NCI-H748 (cell line): ENCODE data around the gene MACROD2.

Source experiments
- DNase-seq: peaks from one replicate; lab custom pipeline; 2025; ENCODE audit not compliant: unreplicated experiment; lab: John Stamatoyannopoulos, UW

The MACROD2 gene

DNA sequence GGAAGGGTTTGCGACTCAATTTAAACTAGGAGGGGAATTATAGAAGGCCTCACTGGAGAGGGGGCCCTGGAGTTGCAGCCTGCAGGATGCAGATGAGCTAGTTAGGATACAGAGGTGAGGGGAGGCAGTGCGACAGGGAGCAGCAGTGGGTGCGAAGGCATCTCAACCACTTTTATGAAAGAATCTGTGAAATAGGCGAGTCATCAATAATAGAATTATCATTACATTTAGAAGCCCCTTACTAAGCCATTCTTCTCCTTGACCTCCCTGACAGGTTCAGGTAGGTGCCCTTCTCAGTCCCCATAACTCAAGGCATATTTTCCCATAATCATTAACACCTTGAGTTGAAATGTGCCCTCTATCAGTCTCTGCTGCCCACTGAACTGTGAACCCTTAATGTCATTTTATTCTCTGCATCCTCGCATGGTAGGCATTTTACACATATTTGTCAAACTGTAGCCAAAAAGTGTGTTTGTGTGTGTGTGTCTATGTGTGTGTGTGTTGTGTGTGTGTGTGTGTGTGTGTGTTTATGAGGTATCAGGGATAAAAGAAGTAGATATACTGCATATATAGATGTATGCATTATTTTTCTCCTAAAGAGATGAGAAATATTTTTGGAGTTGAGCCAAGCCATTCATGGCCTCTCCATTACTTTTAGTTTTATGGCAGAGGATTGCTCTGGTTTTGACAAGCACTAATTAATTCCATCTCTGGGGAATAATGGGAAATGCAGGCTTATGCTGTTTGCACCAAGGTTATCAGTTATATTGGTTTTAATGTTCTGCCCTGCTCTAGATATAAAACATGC lies 1679.1 kb downstream of the MACROD2 start:
- DNase-seq: no peak

GRCh38 chr20:15675061-15675514 lies 1679.8 kb downstream of the MACROD2 start:
- DNase-seq: no peak

DNA sequence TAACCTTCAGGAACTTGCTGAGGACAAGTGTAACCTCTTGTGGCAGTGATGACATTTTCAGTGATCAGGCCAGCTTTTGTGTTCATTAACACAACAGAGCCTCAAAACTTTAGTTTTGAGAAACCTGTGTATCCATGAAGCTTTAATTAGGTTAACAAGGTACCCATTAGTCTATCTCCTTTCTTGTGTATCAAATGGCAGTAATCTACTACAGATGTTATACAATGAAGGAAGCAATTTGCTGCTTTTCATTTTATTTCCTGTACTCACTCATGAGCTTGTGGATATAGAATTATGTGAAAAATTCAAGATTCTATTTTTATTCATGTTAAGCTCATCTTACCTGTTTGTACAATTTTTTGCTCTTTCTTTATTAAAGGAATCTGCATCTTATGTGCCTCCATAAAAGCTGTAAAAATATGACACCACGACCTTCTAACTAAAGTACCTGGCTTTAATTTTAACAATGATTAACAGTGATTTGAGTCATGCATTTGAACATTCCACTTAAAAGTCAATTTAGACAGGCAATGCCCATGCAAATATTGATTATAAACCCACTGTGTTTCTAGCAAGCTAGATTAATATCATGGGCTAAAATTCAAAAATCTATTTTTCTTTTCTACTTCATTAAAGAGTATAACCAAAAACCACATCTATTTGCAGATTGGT lies 1680.6 kb downstream of the MACROD2 start:
- no peak for DNase-seq

GRCh38 chr20:15676815-15677214 lies 1681.5 kb downstream of the MACROD2 start:
- DNase-seq: no peak

- no peak for DNase-seq
Measured at GRCh38 chr20:15682690-15683089, 1687.4 kb downstream of the MACROD2 start.

DNA sequence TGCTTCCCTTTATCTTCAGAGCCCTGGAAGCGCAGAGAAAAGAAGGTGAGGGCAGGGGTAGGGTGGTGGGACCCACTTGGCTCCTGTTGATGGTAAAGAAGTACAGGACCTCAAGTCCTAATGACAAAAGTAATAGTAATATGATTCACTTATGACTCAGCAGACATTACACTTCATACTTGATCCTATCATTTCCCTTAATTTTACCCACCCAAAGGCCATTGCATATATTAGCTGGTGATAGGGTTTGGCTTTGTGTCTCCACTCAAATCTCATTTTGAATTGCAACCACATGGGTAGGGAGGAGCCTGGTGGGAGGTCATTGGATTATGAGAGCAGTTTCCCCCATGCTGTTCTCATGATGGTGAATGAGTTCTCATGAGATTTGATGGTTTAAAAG lies 1697.3 kb downstream of the MACROD2 start:
- DNase-seq: no peak

- DNase-seq: peak; percentile 14
Measured at GRCh38 chr20:15699431-15700146, 1704.3 kb downstream of the MACROD2 start.

GRCh38 chr20:15700147-15700765 lies 1704.9 kb downstream of the MACROD2 start:
- DNase-seq: no peak

- DNase-seq: no peak
Measured at GRCh38 chr20:15702161-15702560, 1706.8 kb downstream of the MACROD2 start.

- no peak for DNase-seq
Measured at GRCh38 chr20:15703171-15703911, 1708.0 kb downstream of the MACROD2 start.

- DNase-seq: no peak
Measured at GRCh38 chr20:15705975-15706374, 1710.7 kb downstream of the MACROD2 start.

GRCh38 chr20:15706719-15707118 lies 1711.4 kb downstream of the MACROD2 start:
- DNase-seq: no peak

DNA sequence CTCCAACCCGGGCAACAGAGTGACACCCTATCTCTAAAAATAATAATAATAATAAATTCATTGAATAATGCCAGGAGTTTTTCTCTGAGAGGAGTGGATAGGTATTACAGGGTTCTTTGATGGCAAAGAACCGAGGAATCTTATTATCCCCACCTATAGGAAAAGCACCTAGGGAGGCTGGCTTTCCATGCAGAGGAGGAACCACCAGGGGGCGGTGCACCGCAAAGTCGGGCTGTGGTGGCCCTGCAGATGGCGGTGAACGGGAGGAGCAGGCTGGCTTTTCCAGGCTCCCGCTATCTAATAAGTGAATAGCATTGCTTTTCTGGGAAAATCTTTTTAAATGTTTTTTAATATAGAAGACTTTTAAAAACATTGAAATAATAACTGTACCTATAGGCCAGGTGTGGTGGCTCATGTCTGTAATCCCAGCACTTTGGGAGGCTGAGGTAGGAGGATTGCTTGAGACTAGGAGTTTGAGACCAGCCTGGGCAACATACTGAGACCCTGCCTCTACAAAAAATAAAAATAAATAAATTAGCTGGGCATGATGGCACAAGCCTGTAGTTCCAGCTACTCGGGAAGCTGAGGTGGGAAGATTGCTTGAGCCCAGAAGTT lies 1713.8 kb downstream of the MACROD2 start:
- peak; percentile 56 for DNase-seq

GRCh38 chr20:15710636-15711035 lies 1715.3 kb downstream of the MACROD2 start:
- no peak for DNase-seq

GRCh38 chr20:15711177-15711576 lies 1715.9 kb downstream of the MACROD2 start:
- DNase-seq: no peak

- no peak for DNase-seq
Measured at GRCh38 chr20:15716256-15716655, 1720.9 kb downstream of the MACROD2 start.

DNA sequence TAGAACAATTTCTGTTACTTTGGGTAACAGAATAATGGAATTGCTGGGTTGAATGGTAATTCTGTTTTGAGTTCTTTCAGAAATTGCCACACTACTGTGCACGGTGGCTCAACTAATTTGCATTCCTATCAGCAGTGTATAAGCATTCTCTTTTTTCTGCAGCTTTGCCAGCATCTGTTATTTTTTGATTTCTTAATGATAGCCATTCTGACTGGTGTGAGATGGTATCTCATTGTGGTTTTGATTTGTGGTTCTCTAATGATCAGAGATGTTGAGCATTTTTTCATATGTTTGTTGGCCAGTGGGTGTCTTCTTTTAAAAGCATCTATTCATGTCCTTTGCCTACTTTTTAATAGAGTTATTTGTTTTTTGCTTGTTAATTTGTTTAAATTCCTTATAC lies 1731.1 kb downstream of the MACROD2 start:
- no peak for DNase-seq

- DNase-seq: no peak
Measured at GRCh38 chr20:15734052-15734451, 1738.7 kb downstream of the MACROD2 start.

DNA sequence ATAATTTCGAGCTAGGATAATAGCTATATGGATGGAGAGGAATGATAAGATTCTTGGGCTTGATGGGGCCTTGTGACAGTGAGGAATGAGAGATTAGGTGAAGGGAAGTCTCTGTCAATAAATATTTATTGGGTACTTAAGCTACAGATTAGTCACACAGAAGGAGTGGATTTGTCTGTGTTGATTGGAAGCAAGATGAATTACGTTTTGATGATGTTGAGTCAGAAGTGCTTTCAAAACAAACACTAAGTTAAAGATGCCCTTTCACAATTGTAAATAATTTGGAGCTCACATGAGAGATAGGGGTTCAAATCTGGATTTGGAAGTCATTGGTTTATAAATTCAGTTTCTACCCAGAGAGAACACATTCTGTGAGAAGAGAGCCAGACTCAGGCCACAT lies 1743.7 kb downstream of the MACROD2 start:
- DNase-seq: no peak
